ENCODE results near the gene LDB1.

GRCh38 chr10:102120991-102121738 lies 997 bp upstream of the LDB1 start:
- TF ChIP-seq, protein P1, sequence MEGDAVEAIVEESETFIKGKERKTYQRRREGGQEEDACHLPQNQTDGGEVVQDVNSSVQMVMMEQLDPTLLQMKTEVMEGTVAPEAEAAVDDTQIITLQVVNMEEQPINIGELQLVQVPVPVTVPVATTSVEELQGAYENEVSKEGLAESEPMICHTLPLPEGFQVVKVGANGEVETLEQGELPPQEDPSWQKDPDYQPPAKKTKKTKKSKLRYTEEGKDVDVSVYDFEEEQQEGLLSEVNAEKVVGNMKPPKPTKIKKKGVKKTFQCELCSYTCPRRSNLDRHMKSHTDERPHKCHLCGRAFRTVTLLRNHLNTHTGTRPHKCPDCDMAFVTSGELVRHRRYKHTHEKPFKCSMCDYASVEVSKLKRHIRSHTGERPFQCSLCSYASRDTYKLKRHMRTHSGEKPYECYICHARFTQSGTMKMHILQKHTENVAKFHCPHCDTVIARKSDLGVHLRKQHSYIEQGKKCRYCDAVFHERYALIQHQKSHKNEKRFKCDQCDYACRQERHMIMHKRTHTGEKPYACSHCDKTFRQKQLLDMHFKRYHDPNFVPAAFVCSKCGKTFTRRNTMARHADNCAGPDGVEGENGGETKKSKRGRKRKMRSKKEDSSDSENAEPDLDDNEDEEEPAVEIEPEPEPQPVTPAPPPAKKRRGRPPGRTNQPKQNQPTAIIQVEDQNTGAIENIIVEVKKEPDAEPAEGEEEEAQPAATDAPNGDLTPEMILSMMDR (IDR thresholded peaks at IDR 0.05), result no peak
- no peak for TF ChIP-seq EZH2 (IDR thresholded peaks at IDR 0.05)
